RPMI8226 (cell line): ENCODE measurements around the gene NAALADL1.
"Not testable (repeated sequence)": the region's sequence is repeated elsewhere in the genome, so short reads cannot be mapped to it uniquely, and the experiment has no call there.

ENCODE experiments used
- DNase-seq: peaks from one replicate; pipeline ENCODE4 v3.0.0-alpha.2; 2015

NAALADL1 gene

GRCh38 chr11:65013130-65013887 lies 45.0 kb downstream of the NAALADL1 start:
- peak; percentile 94 for DNase-seq

GRCh38 chr11:65008873-65009272 lies 49.5 kb downstream of the NAALADL1 start:
- no peak for DNase-seq

- DNase-seq = no peak
Measured at GRCh38 chr11:65008016-65008415, 50.3 kb downstream of the NAALADL1 start.

GRCh38 chr11:65003968-65004367 lies 54.4 kb downstream of the NAALADL1 start:
- DNase-seq = not testable (repeated sequence)

GRCh38 chr11:65003282-65003681 lies 55.1 kb downstream of the NAALADL1 start:
- DNase-seq = no peak

GRCh38 chr11:65002706-65003105 lies 55.6 kb downstream of the NAALADL1 start:
- no peak for DNase-seq

- no peak for DNase-seq
Measured at GRCh38 chr11:64999478-64999877, 58.9 kb downstream of the NAALADL1 start.

- no peak for DNase-seq
Measured at GRCh38 chr11:64998690-64999431, 59.5 kb downstream of the NAALADL1 start.

- DNase-seq = no peak
Measured at GRCh38 chr11:64998141-64998540, 60.2 kb downstream of the NAALADL1 start.

GRCh38 chr11:64996710-64997380 lies 61.5 kb downstream of the NAALADL1 start, which contains the start of gene BATF2:
BATF2 (minus strand) TSS chr11:64996971; CDS start chr11:64996914, 57 bp downstream.
- peak; percentile 73 for DNase-seq

GRCh38 chr11:64996327-64996709 lies 62.0 kb downstream of the NAALADL1 start:
- no peak for DNase-seq
